SK-N-SH treated with all-trans-retinoic acid at 6 μM for 48 hours (cell line): Measurements from ENCODE around the gene ST6GAL1.

Experiments
- ATAC-seq: fragments of 200-7000 bp; cut with Tn5 transposase; 3 replicates; pipeline ENCODE4 v1.9.1; 2020; ENCODE audit warnings: mild to moderate bottlenecking, moderate library complexity
- BACH2 ChIP-seq: fragments of 250-450 bp; sonication (Bioruptor Pico); IDR thresholded peaks from 2 replicates; pipeline ENCODE4 v1.9.0; 2021; ENCODE audit warnings: mild to moderate bottlenecking, borderline replicate concordance
- CSDC2 ChIP-seq: fragments of 250-450 bp; sonication (Bioruptor Pico); IDR thresholded peaks from 2 replicates; pipeline ENCODE4 v1.5.0; 2020; ENCODE audit warnings: mild to moderate bottlenecking, moderate library complexity
- ESRRG ChIP-seq: fragments of 250-450 bp; sonication (Bioruptor Pico); IDR thresholded peaks from 2 replicates; pipeline ENCODE4 v1.6.1; 2021; ENCODE audit warnings: mild to moderate bottlenecking
- GLIS3 ChIP-seq: fragments of 250-450 bp; sonication (Bioruptor Pico); IDR thresholded peaks from 2 replicates; pipeline ENCODE4 v1.5.0; 2020; ENCODE audit warnings: mild to moderate bottlenecking, moderate library complexity
- ISL1 ChIP-seq: fragments of 250-450 bp; sonication (Bioruptor Pico); IDR thresholded peaks from 2 replicates; pipeline ENCODE4 v2.1.2; 2022; ENCODE audit warnings: mild to moderate bottlenecking, moderate library complexity
- OSR1 ChIP-seq: fragments of 250-450 bp; sonication (Bioruptor Pico); IDR thresholded peaks from 2 replicates; pipeline ENCODE4 v1.8.0; 2022; ENCODE audit warnings: moderate library complexity, mild to moderate bottlenecking, inconsistent platforms
- PATZ1 ChIP-seq: fragments of 250-450 bp; sonication (Bioruptor Pico); IDR thresholded peaks from 2 replicates; pipeline ENCODE4 v1.8.0; 2020; ENCODE audit warnings: mild to moderate bottlenecking, moderate library complexity, borderline replicate concordance
- PPARA ChIP-seq: fragments of 250-450 bp; sonication (Bioruptor Pico); IDR thresholded peaks from 2 replicates; pipeline ENCODE4 v1.5.0; 2020; ENCODE audit warnings: mild to moderate bottlenecking, borderline replicate concordance
- SNAI2 ChIP-seq: fragments of 250-450 bp; sonication (Bioruptor Pico); IDR thresholded peaks from 2 replicates; pipeline ENCODE4 v1.5.0; 2020; ENCODE audit warnings: mild to moderate bottlenecking, moderate library complexity
- TOX ChIP-seq: fragments of 250-450 bp; sonication (Bioruptor Pico); IDR thresholded peaks from 2 replicates; pipeline ENCODE4 v1.8.0; 2021; ENCODE audit warnings: mild to moderate bottlenecking, moderate library complexity, borderline replicate concordance
- ZC3H10 ChIP-seq: fragments of 250-450 bp; sonication (Bioruptor Pico); IDR thresholded peaks from 2 replicates; pipeline ENCODE4 v1.5.1; 2021; ENCODE audit warnings: mild to moderate bottlenecking, moderate library complexity
- ZFP3 ChIP-seq: fragments of 250-450 bp; sonication (Bioruptor Pico); IDR thresholded peaks from 2 replicates; pipeline ENCODE4 v1.5.0; 2020; ENCODE audit warnings: mild to moderate bottlenecking, moderate library complexity
- ZFP30 ChIP-seq: fragments of 450-650 bp; formaldehyde crosslinking; IDR thresholded peaks from 2 replicates; pipeline ENCODE4 v1.5.0; 2022; ENCODE audit warnings: mild to moderate bottlenecking, moderate library complexity
- ZNF565 ChIP-seq: fragments of 450-650 bp; formaldehyde crosslinking; conservative IDR thresholded peaks from 2 replicates; pipeline ENCODE4 v1.5.0; 2020; ENCODE audit warnings: low read depth, mild to moderate bottlenecking, moderate library complexity
- ZNF70 ChIP-seq: fragments of 450-650 bp; formaldehyde crosslinking; IDR thresholded peaks from 2 replicates; pipeline ENCODE4 v1.5.0; 2020; ENCODE audit warnings: mild to moderate bottlenecking, moderate library complexity
- ZNF8 ChIP-seq: fragments of 450-650 bp; formaldehyde crosslinking; IDR thresholded peaks from 2 replicates; pipeline ENCODE4 v1.5.0; 2020; ENCODE audit warnings: mild to moderate bottlenecking, moderate library complexity
- TF ChIP-seq, protein P1 (sequence below): fragments of 250-450 bp; sonication (Bioruptor Pico); IDR thresholded peaks from 2 replicates; pipeline ENCODE4 v1.5.1; 2021; ENCODE audit warnings: mild to moderate bottlenecking, moderate library complexity
- TF ChIP-seq, protein P2 (sequence below): fragments of 250-450 bp; sonication (Bioruptor Pico); IDR thresholded peaks from 2 replicates; pipeline ENCODE4 v1.8.0; 2021; ENCODE audit warnings: low read depth, mild to moderate bottlenecking, moderate library complexity, borderline replicate concordance
- TF ChIP-seq, protein P3 (sequence below): fragments of 250-450 bp; sonication (Bioruptor Pico); IDR thresholded peaks from 2 replicates; pipeline ENCODE4 v1.5.1; 2020; ENCODE audit warnings: low read depth, mild to moderate bottlenecking, moderate library complexity
- TF ChIP-seq, protein P4 (sequence below): fragments of 250-450 bp; sonication (Bioruptor Pico); IDR thresholded peaks from 2 replicates; pipeline ENCODE4 v1.5.0; 2020; ENCODE audit warnings: mild to moderate bottlenecking, moderate library complexity

Gene ST6GAL1

GRCh38 chr3:186933816-186934215 lies 3.5 kb downstream of the ST6GAL1 start:
- ATAC-seq, result no peak
- TF ChIP-seq, protein P1, sequence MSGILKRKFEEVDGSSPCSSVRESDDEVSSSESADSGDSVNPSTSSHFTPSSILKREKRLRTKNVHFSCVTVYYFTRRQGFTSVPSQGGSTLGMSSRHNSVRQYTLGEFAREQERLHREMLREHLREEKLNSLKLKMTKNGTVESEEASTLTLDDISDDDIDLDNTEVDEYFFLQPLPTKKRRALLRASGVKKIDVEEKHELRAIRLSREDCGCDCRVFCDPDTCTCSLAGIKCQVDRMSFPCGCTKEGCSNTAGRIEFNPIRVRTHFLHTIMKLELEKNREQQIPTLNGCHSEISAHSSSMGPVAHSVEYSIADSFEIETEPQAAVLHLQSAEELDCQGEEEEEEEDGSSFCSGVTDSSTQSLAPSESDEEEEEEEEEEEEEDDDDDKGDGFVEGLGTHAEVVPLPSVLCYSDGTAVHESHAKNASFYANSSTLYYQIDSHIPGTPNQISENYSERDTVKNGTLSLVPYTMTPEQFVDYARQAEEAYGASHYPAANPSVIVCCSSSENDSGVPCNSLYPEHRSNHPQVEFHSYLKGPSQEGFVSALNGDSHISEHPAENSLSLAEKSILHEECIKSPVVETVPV (CRISPR knock-in tag), result no peak
- TF ChIP-seq GLIS3 (CRISPR knock-in tag), result no peak
- no peak for TF ChIP-seq ZC3H10 (CRISPR knock-in tag)
- no peak for TF ChIP-seq ZNF70
- no peak for TF ChIP-seq CSDC2 (CRISPR knock-in tag)
- TF ChIP-seq BACH2 (CRISPR knock-in tag), result no peak
- TF ChIP-seq ISL1 (CRISPR knock-in tag), result no peak
- TF ChIP-seq ZFP30, result no peak
- no peak for TF ChIP-seq PPARA (CRISPR knock-in tag)
- TF ChIP-seq, protein P2, sequence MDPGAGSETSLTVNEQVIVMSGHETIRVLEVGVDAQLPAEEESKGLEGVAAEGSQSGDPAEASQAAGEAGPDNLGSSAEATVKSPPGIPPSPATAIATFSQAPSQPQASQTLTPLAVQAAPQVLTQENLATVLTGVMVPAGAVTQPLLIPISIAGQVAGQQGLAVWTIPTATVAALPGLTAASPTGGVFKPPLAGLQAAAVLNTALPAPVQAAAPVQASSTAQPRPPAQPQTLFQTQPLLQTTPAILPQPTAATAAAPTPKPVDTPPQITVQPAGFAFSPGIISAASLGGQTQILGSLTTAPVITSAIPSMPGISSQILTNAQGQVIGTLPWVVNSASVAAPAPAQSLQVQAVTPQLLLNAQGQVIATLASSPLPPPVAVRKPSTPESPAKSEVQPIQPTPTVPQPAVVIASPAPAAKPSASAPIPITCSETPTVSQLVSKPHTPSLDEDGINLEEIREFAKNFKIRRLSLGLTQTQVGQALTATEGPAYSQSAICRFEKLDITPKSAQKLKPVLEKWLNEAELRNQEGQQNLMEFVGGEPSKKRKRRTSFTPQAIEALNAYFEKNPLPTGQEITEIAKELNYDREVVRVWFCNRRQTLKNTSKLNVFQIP, result no peak
- TF ChIP-seq TOX, result no peak
- TF ChIP-seq PATZ1 (CRISPR knock-in tag), result no peak
- TF ChIP-seq ZNF8 (CRISPR knock-in tag), result no peak
- no peak for TF ChIP-seq OSR1 (CRISPR knock-in tag)
- TF ChIP-seq ESRRG (CRISPR knock-in tag), result no peak
- TF ChIP-seq, protein P3, sequence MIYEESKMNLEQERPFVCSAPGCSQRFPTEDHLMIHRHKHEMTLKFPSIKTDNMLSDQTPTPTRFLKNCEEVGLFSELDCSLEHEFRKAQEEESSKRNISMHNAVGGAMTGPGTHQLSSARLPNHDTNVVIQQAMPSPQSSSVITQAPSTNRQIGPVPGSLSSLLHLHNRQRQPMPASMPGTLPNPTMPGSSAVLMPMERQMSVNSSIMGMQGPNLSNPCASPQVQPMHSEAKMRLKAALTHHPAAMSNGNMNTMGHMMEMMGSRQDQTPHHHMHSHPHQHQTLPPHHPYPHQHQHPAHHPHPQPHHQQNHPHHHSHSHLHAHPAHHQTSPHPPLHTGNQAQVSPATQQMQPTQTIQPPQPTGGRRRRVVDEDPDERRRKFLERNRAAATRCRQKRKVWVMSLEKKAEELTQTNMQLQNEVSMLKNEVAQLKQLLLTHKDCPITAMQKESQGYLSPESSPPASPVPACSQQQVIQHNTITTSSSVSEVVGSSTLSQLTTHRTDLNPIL (CRISPR knock-in tag), result no peak
- no peak for TF ChIP-seq ZFP3
- no peak for TF ChIP-seq ZNF565 (CRISPR knock-in tag)
- TF ChIP-seq SNAI2 (CRISPR knock-in tag), result no peak
- TF ChIP-seq, protein P4, sequence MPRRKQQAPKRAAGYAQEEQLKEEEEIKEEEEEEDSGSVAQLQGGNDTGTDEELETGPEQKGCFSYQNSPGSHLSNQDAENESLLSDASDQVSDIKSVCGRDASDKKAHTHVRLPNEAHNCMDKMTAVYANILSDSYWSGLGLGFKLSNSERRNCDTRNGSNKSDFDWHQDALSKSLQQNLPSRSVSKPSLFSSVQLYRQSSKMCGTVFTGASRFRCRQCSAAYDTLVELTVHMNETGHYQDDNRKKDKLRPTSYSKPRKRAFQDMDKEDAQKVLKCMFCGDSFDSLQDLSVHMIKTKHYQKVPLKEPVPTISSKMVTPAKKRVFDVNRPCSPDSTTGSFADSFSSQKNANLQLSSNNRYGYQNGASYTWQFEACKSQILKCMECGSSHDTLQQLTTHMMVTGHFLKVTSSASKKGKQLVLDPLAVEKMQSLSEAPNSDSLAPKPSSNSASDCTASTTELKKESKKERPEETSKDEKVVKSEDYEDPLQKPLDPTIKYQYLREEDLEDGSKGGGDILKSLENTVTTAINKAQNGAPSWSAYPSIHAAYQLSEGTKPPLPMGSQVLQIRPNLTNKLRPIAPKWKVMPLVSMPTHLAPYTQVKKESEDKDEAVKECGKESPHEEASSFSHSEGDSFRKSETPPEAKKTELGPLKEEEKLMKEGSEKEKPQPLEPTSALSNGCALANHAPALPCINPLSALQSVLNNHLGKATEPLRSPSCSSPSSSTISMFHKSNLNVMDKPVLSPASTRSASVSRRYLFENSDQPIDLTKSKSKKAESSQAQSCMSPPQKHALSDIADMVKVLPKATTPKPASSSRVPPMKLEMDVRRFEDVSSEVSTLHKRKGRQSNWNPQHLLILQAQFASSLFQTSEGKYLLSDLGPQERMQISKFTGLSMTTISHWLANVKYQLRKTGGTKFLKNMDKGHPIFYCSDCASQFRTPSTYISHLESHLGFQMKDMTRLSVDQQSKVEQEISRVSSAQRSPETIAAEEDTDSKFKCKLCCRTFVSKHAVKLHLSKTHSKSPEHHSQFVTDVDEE, result no peak

GRCh38 chr3:186935133-186935532 lies 4.8 kb downstream of the ST6GAL1 start:
- ATAC-seq, result no peak

More at GRCh38 chr3:186935133-186935532, 4.8 kb downstream of the ST6GAL1 start:
- peak; percentile 92 for TF ChIP-seq ZNF70
- TF ChIP-seq, protein P1 (CRISPR knock-in tag), result no peak
